GM18951 (cell line): Measurements from ENCODE around the gene MAP2K5.

ENCODE experiments used
- POLR2A ChIP-seq: IDR thresholded peaks from 4 replicates; pipeline ENCODE4 v1.6.1; 2011; ENCODE audit warnings: mild to moderate bottlenecking; ENCODE audit not compliant: insufficient read length, insufficient read depth; ENCODE audit errors: extremely low read depth
- in situ Hi-C: fragments of 300-500 bp; cut with MboI; formaldehyde crosslinking; loops from one replicate; pipeline ENCODE4 v1.12.0; 2022; ENCODE audit warnings: low sequenced_read_pairs, mixed read lengths, inconsistent platforms; ENCODE audit not compliant: unreplicated experiment

Gene MAP2K5

DNA sequence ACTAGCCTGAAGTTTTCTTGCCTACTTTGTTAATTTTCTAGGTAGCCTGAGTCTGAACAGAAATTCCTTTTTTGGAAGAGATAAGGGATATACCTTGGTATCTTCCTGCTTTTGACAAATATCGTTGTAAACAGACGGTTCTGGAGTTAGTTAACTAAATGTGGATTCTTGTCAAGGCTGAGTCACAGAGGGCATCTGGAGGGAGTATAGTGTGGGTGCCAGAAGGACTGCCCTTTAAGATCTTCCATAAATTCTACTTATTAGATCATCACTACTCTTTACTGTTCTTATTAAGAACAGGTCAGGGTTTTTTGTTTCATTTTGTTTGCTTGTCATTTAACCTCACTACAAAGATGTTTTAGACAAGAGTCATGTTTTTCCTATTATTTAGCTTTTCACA is 157.5 kb downstream of the MAP2K5 start:
- in situ Hi-C loops = no loop called here
- no peak for TF ChIP-seq POLR2A

DNA sequence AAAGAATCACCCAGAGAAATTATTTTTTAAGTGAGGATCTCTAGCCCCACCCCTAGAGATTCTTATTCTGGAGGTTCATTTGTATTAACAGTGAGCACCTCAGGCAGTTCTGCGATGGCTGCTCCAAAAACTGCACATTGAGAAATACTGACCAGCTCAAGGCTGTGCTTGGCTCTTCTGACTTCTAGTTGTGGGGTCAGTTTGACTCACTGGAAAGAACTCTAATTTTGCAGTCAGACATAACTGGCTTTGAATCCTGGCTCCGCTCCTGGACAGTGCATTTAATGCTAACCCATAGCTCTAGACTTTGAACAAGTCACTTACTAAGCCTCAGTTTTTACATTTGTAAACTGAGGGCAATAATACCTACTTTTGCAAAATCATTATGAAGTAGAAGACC is 159.2 kb downstream of the MAP2K5 start:
- in situ Hi-C loops = no loop called here
- TF ChIP-seq POLR2A = no peak

DNA sequence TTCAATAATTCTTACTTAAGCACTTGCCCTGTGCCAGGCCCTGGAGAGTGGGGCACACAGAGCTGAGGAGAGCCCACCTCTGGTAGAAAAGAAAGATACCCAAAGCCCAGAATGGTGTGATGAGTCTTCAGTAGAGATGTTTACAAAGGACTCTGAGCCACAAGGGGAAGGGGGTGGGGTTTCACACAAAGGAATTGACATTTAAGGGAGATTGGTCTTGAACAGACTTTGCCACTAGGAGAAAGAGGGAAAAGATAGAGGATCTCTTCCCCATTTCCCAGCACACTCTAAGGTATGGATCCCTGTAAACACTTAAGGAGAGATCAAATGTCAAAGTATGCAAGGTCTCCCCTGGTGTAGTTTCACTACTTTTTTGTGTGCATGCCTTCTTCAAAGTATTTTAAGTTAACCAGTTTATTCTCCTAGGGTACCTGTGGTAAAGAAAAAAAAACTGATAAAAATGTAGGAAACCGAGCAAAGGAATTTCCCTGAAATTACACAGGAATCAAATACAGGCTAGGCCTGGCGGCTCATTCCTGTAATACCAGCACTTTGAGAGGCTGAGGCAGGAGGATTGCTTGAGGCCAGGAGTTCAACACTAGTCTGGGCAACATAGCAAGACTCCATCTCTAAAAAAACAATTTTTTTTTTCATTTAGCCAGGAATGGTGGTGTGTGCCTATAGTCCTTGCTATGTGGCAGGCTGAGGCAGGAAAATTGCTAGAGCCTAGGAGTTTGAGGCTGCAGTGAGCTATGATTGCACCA is 165.2 kb downstream of the MAP2K5 start:
- in situ Hi-C loops = no loop called here
- no peak for TF ChIP-seq POLR2A

- TF ChIP-seq POLR2A = no peak
Measured at GRCh38 chr15:67708500-67708899, 166.0 kb downstream of the MAP2K5 start.

DNA sequence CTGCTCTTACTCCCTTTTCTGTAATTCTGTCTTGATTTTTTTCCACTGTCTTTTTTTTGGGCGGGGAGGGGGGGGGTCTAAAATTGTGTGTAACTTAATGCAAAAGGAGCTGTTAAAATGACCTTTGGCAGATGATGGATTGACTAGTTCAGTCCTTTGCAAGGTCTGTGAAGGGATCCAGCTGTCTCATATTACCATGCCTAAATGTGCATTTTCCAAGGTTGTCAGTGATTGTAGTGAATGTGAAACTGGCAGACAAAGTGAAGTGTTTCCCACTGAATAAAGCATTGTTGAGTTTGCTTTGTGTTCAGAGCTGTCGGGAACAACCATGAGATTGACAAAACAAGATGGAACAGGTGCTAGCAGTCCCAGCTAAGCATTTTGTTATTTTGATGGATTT is 172.7 kb downstream of the MAP2K5 start:
- in situ Hi-C loops = no loop called here

More at GRCh38 chr15:67708500-67708899, 166.0 kb downstream of the MAP2K5 start:
- in situ Hi-C loops = no loop called here

DNA sequence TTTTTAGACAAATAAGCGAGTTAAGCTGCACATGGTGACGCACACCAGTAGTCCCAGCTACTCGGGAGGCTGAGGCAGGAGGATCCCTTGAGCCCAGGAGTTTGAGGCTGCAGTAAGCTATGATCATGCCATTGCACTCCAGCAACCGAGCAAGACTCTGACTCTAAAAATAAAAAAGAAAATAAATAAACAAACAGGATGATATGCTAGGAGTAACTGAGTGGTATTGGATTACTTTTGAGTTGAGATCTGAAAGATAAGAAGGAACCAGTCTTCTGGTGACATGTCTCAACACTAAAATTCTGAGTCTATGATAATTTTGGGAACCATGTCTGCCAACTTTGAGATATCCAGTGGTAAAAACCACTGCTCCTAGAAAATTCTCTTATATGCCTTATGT is 173.7 kb downstream of the MAP2K5 start:
- in situ Hi-C loops = no loop called here
- no peak for TF ChIP-seq POLR2A

More for the DNA sequence above, 172.7 kb downstream of the MAP2K5 start:
- no peak for TF ChIP-seq POLR2A

DNA sequence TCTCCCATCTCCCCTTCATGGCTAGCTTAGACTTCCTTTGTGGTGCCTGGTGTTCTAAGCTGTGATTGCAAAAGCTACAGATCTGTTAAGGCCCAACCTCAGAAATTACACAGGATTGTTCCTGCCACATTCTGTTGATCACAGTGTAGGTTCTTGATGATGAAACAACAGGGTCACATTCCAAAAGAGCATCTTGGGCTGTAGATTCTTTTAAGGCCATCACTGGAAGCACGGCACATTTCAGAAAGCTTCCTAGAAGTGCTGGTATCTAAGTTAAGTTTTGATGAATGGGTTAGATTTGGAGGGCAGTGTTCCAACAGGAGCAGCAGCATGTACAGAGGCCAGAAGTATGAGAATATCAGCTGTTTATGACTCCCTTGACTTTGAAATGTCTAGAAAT is 175.3 kb downstream of the MAP2K5 start:
- TF ChIP-seq POLR2A = no peak
- in situ Hi-C loops = no loop called here

- in situ Hi-C loops = no loop called here
- TF ChIP-seq POLR2A = no peak
Measured at GRCh38 chr15:67719330-67719959, 176.9 kb downstream of the MAP2K5 start.

DNA sequence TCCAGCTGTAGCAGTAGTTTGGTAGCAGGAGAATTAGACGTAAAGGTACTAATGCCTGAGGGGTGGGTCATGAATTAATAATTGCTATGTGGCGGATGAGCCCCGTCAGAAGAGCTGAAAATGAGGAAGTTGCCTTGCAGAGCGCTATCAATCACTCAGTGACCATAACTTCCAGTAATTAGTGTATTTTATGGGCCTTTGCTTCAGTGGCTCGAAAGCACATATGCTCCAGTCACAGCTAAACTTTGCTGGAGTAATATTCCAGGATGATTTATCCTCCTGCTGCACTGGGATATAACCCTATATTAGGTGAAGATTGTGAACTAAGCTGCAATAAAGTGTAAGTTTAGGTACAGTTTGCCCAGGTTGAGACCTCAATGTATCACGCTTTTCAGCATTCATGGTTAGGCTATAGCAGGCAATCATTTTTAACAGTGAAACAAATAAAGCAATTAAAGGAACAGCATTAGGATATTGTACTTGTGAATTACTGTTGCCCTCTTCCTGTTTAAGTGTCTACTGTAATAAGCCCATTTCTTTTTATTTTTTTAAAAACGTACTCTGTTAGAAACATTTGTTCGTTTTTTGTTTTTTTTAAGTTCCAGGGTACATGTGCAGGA is 178.2 kb downstream of the MAP2K5 start:
- TF ChIP-seq POLR2A = no peak
- in situ Hi-C loops = no loop called here

DNA sequence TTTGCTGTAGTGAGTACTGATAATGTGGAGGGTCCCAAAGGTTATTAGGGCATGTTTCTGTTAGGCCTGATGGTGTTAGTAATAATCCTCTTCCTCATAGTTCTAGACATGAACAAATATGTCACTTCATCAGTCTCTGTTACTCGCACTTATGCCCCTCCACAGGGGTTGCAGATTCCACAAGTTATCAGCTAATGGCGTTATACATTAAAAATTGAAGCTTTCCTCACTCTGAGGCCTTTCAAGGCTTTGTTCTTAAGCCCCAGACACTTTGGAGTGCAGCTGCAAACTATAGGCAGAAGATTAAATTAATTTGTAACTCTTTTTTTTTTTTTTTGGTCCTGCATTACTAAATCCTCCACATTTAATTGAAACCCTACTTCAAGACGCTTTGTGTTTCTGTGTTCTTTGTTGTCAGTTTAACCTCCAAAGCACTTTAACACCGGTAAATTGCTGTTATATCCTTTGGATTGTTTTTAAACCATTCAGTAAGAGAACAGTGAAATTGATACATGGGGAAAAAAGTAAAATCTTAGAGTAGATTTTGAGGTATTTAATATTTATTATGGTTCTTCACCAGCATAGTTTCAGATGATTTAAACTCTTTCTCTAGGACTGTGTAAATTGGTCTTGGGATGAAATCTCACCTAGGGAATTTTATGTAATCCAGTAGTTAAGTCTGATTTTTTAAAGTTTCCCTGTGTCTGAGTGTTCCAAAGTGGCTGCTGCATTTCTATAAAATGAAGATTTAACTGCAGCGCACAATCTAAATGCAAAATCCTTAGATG is 179.7 kb downstream of the MAP2K5 start:
- no peak for TF ChIP-seq POLR2A
- in situ Hi-C loops = no loop called here

GRCh38 chr15:67723294-67724024 is 181.0 kb downstream of the MAP2K5 start:
- in situ Hi-C loops = no loop called here
- no peak for TF ChIP-seq POLR2A

GRCh38 chr15:67724691-67725375 is 182.3 kb downstream of the MAP2K5 start:
- TF ChIP-seq POLR2A = no peak
- in situ Hi-C loops = no loop called here
